Stimulated activated naive CD8-positive, alpha-beta T cell treated with anti-CD3 and anti-CD28 coated beads, Interleukin-15, Interleukin-2, amounts not matched to agents 100 U/mL and 50 U/mL, for 24 hours (primary cell): ENCODE results near the gene CPLX1.
A peak's percentile ranks its signal among the peaks of the same experiment; 100 is the strongest.
"Not testable (repeated sequence)": the region's sequence is repeated elsewhere in the genome, so short reads cannot be mapped to it uniquely, and the experiment has no call there.

Experiments used
- ATAC-seq: fragments of 150-1000 bp; cut with Tn5 transposase; one replicate; pipeline ENCODE4 v1.10.0; 2021
- DNase-seq: peaks from one replicate; pipeline ENCODE4 v3.0.0; 2021

The CPLX1 gene

DNA sequence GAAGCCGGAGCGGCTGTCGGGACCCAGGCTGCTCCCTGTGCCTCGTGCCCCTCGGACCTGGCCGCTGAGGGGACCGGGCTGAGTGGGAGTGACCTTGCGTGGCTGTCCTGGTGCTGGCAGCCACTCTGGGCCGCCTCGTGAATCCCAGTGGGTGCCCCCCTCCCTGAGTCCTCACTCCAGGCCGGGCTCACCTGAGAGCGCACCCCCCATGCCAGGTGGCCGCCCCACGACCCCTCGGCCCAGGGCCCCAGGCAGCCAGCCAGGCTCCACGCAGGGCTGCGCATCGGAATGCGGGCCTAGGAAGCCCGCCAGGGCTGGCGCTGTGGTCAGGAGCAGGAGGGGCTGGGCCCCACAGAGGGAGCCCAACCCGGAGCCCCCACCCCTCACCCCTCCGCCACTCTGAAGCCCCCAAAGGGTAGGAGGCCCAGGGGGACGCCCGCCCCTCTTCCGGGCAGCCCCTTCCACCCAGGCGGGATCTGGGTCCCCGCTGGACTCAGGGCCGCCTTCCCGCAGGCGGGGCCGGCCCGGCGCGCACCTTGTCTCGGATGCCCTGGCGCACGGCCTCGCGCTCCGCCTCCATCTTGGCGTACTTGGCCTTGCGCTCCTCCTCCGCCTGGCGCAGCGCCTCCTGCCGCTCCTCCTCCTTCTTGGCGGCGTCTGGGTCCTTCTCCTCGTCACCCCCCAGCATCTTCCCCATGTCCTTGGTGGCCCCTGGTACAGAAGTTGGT lies 33.9 kb downstream of the CPLX1 start:
- peak; percentile 46 for DNase-seq
- peak; percentile 48 for ATAC-seq

DNA sequence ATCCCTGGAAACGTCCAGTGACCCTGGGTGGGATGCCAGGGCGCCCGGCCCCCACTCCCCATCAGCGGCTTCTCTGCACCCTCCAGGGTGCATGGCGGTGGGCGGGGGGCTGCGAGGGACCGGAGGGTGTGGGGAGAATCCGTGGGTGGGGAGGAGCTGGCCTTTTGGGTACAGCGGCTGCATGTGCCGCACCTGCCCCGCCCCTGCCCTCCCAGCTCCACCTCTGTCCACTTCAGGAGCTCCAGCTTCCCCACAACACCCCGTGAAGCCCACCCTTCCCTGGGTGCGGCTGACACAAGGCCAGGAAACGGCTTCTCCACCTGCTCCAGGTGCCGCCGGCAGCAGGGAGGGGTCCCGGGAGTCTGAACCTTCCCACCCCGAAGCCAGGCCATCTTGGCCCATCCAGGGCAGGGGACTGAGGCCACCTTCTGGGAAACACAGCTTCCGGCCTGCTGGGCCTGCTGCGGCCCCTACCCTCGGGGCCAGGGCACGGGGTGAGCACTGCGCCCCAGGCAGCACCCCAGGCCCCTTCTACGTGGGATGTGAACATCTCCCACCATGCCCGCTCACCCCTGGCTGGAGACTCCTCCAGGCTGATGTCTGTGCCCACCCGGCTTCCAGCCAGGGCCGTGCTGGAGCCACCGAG lies 34.6 kb downstream of the CPLX1 start:
- DNase-seq (no peak), ATAC-seq (no peak)

DNA sequence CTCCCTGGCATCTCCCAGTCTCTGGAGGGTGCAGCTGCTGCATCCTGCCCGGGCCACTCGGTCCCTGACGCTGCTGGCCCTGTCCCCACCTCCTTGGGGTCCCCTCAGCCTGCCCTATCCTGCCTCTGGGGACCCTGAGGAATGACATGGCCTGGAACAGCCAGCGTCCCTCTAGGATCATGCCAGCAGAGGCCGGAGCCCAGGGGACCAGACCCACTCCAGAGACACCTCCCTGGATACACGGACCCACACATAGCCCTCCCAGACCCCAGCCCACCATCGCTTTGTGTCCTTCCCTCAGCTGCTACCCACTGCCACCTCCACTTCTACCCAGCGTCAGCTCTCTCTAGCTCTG lies 35.5 kb downstream of the CPLX1 start:
- ATAC-seq (no peak), DNase-seq (no peak)

DNA sequence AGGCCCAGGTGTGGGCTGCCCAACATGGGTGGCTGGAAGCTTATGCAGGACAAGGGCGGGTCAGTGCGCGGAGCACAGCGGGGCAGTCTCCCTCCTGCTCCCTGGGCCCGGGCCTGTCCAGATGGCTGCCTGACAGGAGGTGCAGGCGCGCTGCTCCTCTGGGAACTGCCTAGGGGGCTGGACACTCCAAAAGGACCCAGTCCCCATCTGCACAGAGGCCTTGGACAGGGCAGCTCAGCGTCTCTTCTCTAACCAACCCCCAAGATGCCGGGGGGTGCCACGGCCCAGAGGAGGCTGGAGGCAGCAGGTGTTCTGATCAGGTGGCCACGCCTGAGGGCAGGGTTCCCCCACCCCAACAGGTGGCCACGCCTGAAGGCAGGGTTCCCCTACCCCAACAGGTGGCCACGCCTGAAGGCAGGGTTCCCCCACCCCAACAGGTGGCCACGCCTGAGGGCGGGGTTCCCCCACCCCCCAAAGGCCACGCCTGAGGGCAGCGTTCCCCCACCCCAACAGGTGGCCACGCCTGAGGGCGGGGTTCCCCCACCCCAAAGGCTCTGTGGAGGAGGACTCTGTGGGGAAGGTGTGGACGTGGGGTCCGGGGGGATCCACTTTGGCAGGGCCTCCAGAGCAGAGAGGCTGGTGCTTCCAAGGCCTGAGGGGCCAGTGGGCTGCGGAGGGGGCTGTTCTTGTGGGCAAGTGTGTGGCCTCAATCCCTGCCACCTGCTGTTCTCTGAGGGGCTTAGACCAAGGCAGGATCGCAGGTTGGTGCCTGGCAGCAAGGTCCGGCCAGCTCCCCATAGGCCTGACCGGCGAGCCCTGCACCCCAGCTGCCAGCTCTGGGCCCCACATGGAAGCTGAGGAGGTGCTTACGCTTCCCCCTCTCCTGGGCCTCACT lies 36.1 kb downstream of the CPLX1 start:
- ATAC-seq (no peak), DNase-seq (no peak)

DNA sequence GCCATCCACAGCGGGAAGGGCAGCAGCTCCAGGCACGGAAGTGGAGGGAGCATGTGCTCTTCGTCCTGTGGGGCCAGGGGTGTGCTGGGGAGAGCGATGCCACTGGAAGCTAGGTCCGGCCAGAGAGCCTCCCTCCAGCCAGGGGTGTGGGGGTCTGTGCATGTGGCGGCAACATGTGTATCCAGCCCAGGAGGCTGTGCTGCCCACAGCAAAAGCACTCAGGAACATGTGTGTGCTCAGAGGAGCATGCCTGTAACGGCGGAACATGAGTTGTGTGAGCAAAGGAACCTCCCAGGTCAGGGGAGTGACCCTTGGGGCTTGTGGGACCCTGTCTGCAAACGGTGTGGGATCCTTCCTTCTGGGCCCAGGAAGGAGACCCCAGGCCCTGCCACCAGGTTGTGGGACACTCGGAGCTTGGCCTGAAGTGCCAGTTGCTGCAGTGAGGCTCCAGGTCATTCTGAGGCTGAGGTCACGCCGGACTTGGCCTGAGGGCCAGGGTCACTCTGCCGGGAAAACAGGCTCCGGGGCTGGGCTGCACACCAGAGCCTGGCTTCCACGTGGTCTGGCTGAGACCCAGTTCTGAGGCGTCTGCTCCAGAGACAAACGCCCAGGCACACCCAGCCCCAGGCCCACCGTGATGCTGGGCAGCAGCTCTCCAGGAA lies 37.2 kb downstream of the CPLX1 start:
- no peak for ATAC-seq
- DNase-seq, result no peak

DNA sequence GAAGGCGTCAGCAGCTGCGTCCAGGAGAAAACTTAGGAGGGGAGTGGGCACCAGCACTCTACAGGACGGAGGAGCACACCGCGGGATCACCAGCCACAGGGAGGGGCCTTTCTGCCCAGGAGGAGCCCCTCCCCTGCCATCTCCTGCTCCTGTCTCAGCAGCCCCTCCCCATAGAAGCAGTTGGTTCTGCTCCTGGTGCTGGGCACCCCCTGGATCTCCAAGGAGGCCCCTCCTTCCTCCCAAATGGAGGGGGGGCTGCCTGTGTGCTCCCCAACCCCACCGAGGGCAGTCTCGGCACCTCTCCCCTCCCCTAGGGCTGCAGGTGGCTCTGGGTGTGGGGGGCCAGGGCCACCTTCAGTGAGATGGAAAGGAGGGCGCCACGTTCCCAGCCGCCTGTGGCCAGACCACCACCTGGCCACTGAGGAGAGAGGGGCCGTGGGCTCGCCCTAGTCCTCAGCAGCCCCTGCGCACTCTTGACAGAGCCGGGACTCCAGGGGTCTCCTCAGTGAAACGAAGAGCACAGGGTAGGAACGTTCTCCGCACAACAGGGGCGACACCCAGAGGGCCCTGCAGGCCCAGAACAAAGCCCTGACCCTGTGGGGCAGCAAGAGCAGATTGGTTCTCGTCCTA lies 37.8 kb downstream of the CPLX1 start:
- no peak for ATAC-seq
- DNase-seq, result no peak

DNA sequence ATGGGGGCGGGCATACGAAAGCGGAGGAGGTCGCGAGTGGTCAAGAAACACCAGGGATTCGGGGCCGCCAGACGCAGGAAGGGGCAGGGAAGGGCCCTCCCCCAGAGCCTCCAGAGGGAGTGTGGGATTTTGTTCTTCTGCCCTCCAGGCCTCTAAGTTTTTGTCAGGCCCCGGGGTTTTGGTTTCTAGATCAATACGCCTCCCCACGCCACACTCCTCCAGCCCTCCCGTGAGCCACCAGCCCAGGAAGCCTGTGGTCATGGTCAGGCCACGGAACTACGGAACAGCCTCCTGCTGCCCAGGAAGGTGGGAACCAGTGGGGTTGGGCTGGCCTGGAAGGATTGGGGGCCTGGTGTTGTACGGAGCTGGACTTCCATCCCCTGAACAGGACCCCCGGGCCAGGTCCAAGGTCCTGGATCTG lies 38.4 kb downstream of the CPLX1 start:
- DNase-seq, result no peak
- no peak for ATAC-seq

DNA sequence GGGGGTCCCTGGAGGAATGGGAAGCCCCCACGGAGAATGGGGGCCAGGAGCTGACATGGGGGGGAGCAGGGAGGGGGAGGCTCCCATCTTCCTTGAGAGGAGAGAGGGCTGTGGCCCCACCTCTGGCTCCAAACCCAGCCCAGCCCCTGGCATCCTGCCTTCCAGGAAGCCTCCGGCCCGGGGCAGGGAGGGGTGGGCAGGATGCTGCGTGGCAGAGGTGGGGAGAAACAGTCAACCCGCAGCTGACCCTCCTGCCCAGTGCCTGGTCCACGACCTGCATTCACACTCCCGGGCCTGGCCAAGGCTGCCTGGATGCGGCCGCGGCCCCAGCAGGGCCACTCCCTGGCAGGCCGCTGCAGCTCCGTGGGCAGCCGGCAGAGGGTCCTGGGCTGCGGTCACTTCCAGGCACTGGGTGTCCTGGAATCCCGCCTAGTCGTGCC lies 39.0 kb downstream of the CPLX1 start:
- no peak for DNase-seq
- ATAC-seq, result no peak

DNA sequence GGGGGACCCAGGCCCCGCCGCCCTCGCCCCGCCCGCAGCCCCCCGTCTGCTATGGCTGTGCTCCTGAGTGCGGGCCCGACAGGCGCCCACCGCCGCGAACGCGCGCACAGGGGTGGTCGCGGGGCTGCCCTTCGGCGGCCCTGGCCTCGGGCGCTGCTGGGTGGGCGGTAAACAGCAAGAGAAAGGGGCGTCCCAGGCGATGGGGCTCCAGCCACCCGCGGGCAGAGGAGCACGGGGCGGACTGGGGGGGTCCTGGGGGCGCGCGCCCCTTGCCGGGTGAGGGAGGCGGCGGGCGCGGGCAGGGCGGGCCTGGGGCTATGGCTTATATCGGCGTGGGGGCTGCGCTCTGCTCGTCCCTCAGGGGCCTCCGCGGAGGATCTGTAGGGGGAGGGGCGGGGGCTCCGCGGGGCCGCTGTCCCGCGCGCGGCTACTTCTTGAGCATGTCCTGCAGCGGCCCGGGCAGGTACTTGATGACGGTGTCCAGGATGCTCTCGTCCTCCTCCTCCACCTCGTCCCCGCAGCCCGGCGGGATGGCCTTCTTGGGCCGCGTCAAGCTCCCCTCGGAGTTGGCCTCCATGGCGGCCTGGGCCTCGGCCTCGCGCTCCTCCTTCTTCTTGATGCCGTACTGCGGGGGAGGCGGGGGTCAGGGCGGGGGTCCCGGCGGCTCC lies 39.7 kb downstream of the CPLX1 start:
- no peak for ATAC-seq
- DNase-seq, result no peak

DNA sequence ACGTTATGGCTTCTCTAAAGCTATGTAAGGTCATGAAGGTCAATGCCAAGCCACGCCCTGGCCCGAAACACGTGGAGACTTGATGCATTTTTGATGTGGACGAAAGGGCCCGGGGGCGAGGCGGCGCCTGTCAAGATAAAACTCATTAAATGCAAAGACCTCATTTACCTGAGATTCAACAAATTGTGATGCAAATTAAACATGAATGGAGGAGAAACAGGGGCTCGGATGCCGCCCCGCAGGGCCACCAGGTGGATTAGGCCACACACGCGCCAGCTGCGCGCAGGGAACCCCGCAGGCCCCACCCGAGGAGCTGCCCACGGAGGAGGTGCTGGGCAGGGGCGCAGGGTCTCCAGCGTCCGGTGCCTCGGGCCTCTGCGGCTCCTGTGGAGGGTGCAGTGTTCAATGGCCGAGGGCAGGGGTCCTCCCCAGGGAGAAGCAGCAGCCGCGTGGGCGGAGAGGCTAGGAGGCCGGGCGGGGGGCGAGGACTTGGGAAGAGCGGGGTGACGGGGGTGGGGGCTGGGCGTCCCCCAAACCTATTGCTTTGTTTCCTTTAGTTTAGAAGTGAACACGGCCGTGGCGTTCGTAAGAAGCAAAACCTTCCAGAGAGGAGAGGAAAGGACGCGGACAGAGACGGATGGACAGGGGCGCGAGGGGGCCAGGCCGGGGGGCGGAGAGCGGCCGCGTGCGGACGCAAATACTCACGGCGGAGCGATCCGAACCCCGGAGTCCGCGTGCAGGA lies 40.4 kb downstream of the CPLX1 start:
- DNase-seq (no peak), ATAC-seq (no peak)

DNA sequence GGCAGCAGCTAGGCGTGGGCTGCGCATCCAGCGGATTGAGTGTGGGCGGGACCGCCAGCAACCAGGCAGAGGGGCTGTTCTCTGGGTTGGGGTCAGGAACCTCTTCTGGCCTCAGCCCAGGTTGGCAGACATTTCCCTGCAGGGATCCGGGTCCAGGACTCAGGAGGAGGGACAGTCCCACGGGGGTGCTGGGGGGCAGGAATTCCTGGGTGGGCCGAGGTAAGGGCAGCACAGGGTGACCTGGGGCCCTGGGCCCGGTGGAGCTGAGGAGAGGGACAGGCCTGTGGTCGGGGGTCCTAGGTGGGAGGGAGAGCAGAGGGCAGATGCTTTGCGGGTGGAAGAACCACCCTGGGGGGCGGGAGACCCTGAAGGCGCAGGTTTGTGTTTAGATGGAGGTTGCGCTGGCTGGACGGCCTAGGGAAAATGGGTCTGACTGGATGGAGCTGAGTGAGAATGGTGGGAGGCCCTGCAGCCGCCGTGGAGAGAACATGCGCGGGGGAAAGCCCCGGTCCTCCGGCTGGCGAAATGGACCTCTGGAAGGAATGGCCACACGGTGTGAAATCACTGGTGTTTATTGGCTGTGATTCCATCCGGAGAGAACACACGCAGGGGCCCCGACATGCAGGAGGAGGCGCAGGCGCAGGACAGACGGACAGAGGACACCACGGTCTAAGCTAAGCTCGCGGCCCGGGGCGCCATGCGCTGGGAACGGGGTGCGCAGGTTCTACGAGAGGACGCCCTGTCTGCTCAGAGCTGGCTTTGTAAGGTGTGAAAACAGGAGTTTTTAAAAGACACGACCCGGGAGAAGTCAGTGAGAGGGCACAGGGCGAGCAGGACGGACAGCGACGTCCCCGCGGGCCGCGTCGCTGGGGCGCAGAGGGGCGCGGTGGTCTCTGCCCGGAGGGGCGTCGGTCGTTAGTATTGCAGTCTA lies 41.3 kb downstream of the CPLX1 start:
- no peak for ATAC-seq
- no peak for DNase-seq

DNA sequence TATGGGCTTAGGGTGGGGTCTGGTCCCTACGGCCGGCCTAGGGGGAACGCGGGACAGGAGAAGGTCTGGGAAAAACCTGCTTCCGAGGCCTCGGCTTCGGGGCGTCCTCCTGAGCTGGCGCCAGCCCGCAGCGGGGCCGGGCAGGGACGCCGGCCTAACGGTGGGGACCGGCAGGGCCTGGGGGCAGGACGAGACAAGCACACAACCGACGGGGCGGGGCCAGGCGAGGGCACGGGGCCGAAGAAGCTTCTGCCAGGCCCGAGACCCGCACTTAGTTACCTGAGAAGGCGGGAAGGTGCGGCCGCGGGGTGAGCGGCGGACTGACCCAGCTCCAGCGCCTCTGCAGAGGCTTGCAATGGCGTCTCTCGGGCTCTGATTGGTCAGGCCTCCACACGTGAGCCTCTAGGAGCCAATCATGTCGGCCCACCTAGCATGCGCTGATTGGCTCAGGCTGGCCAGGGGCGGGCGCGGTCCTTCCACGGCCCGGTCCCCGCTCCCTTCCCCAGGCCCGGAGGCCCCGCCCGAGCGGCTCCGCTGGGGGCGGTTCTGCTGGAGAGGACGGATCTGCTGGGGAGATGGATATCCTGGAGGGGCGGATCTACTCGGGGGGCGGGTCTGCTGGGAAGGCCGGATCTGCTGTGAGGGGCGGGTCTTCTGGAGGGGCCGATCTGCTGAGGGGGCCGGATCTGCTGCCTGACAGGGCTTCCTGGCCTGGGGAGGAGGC lies 44.3 kb downstream of the CPLX1 start:
- peak; percentile 98 for DNase-seq
- ATAC-seq, result peak; percentile 98

DNA sequence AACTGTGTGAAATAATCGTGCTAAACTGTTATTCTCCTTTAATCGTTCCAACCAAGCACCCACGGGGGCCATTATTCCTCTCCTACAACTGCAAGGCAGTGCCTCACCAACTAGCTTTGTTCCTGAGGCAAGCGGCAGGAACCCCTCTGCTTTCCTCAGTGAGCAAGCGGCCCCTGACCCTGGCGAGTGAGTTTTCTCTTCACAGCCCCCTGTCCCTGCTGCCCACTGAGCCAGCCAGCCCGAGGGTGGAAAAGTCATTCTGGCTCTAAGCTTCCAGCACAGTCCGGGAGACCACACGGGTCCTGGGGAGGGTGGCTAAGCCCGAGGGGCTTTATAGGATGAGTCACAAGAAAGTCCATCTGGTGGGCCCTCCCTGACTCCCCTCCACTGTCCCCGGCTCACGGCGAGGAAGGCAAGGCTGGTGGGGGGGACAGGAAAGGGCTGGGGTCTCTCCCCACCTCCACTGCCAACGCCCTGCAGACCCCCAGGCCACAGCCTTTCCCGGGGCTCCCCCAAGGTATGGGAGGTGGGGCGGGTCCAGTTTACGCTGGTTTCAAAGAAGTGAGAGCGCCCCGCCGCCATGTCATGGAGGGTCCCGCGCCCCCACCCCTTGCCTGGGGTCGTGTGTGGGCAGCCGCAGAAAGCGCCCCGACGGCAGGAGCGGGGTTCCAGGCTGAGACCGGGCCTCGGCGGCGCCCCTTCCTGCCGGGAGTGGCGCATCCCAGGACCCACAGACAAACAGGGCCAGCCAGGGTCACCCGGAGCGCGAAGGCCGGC lies 45.0 kb downstream of the CPLX1 start:
- no peak for DNase-seq
- no peak for ATAC-seq

DNA sequence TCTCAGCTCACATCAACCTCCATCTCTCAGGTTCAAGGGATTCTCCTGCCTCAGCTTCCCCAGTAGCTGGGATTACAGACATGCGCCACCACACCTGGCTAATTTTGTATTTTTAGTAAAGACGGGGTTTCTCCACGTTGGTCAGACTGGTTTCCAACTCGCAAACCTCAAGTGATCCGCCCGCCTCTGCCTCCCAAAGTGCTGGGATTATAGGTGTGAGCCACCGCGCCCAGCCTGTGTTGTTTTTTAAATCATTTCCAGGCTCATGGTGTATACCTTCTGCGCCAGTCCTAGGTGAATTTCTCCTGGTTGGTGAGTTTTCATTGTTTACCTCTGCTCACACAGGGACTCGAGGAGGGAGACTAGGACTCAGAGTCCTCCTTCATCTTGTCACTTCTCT lies 45.7 kb downstream of the CPLX1 start:
- DNase-seq, result not testable (repeated sequence)

DNA sequence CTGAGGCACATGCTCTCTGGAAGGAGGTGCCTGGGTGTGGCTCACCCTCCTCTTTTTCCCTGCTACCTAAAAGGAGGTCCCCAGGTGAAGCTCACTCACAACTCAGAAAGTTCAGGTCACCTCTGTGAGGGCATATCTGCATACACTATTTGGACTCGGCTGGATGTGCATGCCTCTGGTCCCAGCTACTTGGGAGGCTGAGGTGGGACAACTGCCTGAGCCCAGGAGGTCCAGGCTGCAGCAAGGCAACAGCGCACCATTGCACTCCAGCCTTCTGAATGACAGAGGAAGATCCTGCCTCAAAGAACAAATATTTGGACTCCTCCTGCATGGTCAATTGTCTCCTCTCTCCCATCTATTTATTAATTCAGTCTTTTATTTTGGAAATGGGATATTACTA lies 46.4 kb downstream of the CPLX1 start:
- ATAC-seq, result no peak

More for the DNA sequence above, 45.7 kb downstream of the CPLX1 start:
- not testable (repeated sequence) for ATAC-seq

DNA sequence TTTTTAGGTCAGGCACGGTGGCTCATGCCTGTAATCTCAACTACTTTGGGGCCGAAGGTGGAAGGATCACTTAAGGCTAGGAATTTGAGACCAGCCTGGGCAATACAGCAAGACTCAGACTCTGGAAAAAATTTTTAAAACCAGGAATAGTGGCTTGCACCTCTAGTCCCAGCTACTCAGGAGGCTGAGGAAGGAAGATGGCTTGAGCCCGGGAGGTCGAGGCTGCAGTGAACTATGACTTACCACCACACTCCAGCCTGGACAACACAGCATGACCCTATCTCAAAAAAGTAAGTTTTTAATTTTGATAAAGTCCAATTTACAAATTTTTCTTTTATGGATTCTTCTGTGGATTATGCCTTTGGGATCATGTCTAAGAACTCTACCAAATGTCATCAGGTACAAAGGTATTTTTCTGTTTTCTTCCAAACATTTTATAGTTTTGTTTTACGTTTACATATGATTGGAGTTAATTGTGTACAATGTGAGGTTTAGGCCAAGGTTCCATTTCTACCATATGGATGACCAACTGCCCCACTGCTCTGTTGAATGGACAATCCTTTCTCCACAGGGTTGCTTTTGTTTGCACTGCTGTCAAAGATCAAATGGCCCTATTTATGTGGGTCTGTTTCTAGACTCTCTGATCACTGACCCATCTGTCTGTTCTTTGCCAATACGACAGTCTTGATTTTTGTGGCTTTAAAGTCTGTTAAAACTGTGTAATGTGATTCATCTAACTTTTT lies 48.2 kb downstream of the CPLX1 start:
- DNase-seq, result no peak
- ATAC-seq, result no peak

More for the DNA sequence above, 46.4 kb downstream of the CPLX1 start:
- DNase-seq, result no peak

DNA sequence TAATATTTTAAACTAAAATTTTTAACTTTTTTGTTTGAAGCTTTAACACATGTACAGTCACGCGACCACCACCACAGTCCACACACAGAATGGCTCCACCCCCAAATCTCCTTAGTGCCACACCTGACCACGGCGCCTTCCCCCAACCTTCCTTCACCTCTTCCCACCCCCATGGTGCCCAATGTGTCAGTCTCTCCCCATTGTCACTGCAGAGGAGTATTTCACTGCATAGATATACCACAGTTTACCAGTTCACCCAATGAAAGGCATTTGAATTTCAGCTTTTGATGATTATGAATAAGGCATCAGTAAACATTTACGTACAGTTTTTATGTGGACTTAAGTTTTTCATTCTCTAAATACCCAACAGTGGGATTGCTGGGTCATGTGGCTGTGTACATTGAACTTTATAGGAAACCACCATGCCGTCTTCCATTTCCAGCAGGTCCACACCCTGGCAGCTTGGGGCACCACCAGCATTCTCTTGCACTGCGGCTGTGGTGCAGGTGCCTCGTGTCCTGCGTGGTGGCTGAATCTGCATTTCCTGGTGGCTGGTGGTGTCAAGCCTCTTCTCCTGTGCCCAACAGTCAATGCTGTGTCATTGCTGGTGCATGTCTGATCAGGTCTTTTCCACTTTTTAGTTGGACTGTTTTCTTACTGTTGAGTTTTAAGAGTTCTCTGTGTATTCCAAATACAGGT lies 49.0 kb downstream of the CPLX1 start:
- DNase-seq, result no peak
- ATAC-seq, result no peak
